ENCODE results near the gene KPNA5. TPM values are rescaled to one million over a fixed set of nuclear protein-coding genes. Genes with fewer than 3 reads are reported as not detected.

Gene KPNA5
- total RNA-seq, 4 donors from 2014 or later = 9.8 to 16.8 (median 13.4) TPM

DNA sequence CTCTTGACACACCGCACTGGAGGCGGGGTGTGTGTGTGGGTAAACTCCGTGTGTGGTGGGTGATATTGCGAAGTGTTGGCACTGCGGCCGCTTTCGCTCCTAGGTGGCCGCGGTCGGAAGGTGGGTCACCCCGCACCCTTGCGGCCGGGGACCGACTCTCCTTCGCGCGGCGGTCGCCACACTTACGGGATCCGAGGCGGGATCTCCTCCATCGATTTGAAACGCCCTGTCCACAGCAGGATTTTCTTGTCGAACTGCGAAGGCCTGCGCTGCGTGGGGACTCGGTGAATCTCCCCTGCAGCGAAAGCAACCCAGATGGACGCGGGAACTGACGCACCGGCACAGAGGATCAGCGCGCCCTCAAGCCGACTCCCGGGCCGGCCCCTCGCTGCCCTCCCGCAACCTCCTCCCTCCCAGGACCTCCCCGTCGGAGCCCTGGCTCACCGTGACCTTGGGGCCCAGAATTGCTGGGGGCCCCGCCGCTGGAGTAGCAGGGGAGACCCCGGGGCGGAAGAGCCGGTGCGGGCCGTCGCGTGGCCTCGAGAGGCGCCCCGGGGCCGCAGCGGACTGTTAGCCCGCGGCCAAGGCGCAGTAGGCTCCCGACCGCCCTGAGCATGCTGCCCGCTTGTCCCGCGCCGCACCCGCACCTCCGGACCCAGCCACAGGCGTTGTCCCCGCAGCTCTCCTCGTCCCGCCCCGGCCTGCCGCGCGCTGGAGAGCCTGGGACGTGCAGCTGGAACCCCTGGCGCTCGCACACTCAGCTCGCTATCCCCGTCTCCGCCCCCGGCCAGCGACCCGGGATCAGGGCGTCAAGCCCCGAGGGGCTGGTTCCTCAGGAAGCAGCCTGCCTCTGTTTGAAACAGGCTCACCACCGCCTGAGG, 84.2 kb downstream of the KPNA5 start, which contains the start of gene FAM162B:
FAM162B (minus strand) TSS at position 759 of the 881 bp plus-strand sequence; CDS start at position 616, 143 bp downstream.
- peak within 1 kb of the TSS; percentile 9 to 59 for H3K4me3 ChIP-seq
- H3K27me3 ChIP-seq = peaks cover 22% of the 10 kb centered on the region
- TF ChIP-seq POLR2A (IDR thresholded peaks at IDR 0.05) (no peak), POLR2AphosphoS5 (IDR thresholded peaks at IDR 0.05) (no peak)
- TF ChIP-seq, protein P1, sequence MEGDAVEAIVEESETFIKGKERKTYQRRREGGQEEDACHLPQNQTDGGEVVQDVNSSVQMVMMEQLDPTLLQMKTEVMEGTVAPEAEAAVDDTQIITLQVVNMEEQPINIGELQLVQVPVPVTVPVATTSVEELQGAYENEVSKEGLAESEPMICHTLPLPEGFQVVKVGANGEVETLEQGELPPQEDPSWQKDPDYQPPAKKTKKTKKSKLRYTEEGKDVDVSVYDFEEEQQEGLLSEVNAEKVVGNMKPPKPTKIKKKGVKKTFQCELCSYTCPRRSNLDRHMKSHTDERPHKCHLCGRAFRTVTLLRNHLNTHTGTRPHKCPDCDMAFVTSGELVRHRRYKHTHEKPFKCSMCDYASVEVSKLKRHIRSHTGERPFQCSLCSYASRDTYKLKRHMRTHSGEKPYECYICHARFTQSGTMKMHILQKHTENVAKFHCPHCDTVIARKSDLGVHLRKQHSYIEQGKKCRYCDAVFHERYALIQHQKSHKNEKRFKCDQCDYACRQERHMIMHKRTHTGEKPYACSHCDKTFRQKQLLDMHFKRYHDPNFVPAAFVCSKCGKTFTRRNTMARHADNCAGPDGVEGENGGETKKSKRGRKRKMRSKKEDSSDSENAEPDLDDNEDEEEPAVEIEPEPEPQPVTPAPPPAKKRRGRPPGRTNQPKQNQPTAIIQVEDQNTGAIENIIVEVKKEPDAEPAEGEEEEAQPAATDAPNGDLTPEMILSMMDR (IDR thresholded peaks at IDR 0.05) = no peak
- peaks cover 0 to 18% (median 0%) of the 10 kb centered on the region in 3 donors for H3K4me1 ChIP-seq
- no peaks in the 10 kb centered on the region for H3K36me3 ChIP-seq
- H3K9me3 ChIP-seq = no peaks in the 10 kb centered on the region
- H3K27ac ChIP-seq = peak within 1 kb of the TSS in 3 of 4 donors; percentile 50 to 72 (median 66)
- no CpG with 5 or more reads among the region's 89 CpGs for WGBS, 2 donors (ENCODE audit: low coverage in 1 of 2)
- ATAC-seq = peak; percentile 67

DNA sequence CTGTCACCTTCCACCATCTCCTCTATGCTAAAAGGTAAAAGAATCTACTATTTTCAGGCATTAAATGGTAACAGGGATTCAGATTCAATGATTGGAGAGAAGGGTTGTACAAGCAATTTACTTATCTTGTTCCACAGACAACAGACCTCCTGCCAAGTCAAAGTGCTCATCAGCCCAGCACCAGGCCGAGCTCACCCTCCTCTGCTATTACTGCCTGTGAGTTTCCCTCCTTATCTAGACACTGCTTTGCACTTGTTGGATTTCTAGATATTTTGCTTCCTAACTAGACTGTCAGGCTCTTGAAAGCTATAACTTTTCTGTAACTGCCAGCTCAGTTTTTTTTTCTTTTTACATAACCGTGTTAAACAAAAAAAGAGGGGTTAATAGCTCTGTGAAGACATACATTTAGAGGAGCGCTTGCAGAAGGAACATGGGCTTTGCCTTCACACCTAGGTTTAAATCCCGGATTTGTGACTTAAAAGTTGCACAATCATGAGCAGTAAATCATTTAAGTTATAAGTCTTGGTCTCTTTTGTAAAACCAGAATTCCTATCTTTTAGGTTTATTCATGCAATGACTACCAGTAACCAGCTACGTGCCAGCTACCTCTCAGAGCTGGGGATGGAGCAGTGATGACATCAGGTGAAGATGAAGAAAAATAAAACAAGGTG, 85.6 kb downstream of the KPNA5 start:
- Histone ChIP-seq H3K36me3 (no peaks in the 10 kb centered on the region), H3K4me1 (peaks cover 0 to 18% (median 0%) of the 10 kb centered on the region in 3 donors), H3K27me3 (peaks cover 22% of the 10 kb centered on the region), H3K9me3 (no peaks in the 10 kb centered on the region), H3K27ac (no peak overlapping the region), H3K4me3 (no peak overlapping the region)
- 76 to 84% methylated on average over 5 of the region's 5 CpGs for WGBS, 2 donors (ENCODE audit: low coverage in 1 of 2)
- TF ChIP-seq EP300 (IDR thresholded peaks at IDR 0.05) (no peak), POLR2AphosphoS5 (IDR thresholded peaks at IDR 0.05) (no peak), POLR2A (IDR thresholded peaks at IDR 0.05) (no peak)
- TF ChIP-seq, protein P1 (IDR thresholded peaks at IDR 0.05) = no peak
- no peak for ATAC-seq

DNA sequence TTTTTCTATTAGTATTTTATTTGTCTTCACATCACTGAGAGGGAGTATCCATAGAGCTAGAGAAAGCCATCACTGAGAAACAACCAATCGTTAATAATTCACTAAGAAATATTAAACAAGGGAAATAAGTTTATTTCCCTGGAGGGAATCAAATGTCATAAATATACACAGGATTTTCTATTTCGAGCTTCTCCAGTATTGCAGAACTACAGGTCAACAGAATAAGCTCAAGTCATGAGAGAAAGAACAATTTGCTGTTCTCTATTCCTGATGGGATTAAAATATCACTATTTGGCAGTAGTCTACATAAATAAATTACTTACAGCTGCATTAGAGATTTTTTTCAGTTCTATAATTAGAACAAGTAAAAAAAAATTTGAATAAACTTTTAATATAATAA, 86.7 kb downstream of the KPNA5 start:
- Histone ChIP-seq H3K4me1 (peaks cover 0 to 18% (median 0%) of the 10 kb centered on the region in 3 donors), H3K4me3 (no peak overlapping the region), H3K9me3 (no peaks in the 10 kb centered on the region), H3K36me3 (no peaks in the 10 kb centered on the region), H3K27ac (no peak overlapping the region), H3K27me3 (peaks cover 22% of the 10 kb centered on the region)
- WGBS, 2 donors (ENCODE audit: low coverage in 1 of 2) = 40 to 41% methylated on average over 2 of the region's 2 CpGs
- no peak for ATAC-seq
- TF ChIP-seq EP300 (IDR thresholded peaks at IDR 0.05) = no peak
- TF ChIP-seq POLR2AphosphoS5 (IDR thresholded peaks at IDR 0.05) = no peak

DNA sequence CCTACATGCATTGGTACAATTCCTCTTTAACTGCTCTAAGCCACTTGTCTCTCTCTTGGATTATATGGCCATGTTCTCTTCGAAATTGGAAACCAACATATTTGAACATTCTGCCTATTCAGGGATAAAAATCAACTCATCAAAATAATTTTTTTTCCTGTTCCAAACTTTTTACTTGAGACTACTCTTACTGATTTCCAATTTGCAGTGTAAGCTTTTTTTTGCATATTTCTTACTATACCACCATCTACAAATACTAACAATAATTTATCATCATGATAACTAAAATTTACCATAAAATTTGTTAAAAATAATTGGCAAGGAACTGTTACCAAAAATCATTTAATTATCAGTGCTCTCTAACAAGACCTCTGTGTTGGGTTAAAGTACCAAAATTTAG, 91.4 kb downstream of the KPNA5 start:
- TF ChIP-seq EP300 (IDR thresholded peaks at IDR 0.05) (no peak), POLR2AphosphoS5 (IDR thresholded peaks at IDR 0.05) (no peak), POLR2A (IDR thresholded peaks at IDR 0.05) (no peak)
- TF ChIP-seq, protein P1 (IDR thresholded peaks at IDR 0.05) = no peak
- H3K27me3 ChIP-seq = no peaks in the 10 kb centered on the region
- H3K4me1 ChIP-seq = no peaks in the 10 kb centered on the region
- H3K36me3 ChIP-seq = no peaks in the 10 kb centered on the region
- no peak overlapping the region for H3K27ac ChIP-seq
- no peak overlapping the region for H3K4me3 ChIP-seq
- no peak for ATAC-seq
- WGBS, 2 donors (ENCODE audit: low coverage in 1 of 2) = 67 to 71% methylated on average over 1 of the region's 1 CpG
- no peaks in the 10 kb centered on the region for H3K9me3 ChIP-seq

DNA sequence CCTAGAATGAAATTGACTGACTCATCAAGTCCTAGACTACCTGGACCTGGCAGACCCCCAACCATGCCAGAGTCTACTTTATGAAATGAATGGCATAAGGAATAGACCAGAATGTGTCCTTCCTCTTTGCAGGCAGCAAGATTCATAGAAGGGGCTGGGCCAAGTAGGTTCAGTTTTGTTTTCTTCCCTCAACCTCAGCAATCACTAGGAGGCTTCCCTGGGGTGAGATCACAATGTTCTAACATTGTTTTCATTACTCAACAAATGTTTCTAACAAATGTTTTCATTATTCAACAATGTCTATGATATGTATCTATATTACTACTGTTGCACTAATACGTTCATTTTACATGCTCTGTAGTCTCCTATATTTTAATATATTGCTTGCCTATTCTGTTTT, 92.9 kb downstream of the KPNA5 start:
- WGBS, 2 donors (ENCODE audit: low coverage in 1 of 2) = 75% methylated on average over 1 of the region's 1 CpG; no CpG with 5 or more reads in 1 of the 2 donors
- ATAC-seq = no peak

More for the DNA sequence above, 92.9 kb downstream of the KPNA5 start:
- H3K36me3 ChIP-seq = no peaks in the 10 kb centered on the region
- TF ChIP-seq EP300 (IDR thresholded peaks at IDR 0.05) (no peak), POLR2AphosphoS5 (IDR thresholded peaks at IDR 0.05) (no peak), POLR2A (IDR thresholded peaks at IDR 0.05) (no peak)
- TF ChIP-seq, protein P1 (IDR thresholded peaks at IDR 0.05) = no peak
- no peak overlapping the region for H3K4me3 ChIP-seq
- H3K27ac ChIP-seq = no peak overlapping the region
- H3K4me1 ChIP-seq = no peaks in the 10 kb centered on the region
- H3K9me3 ChIP-seq = no peaks in the 10 kb centered on the region
- H3K27me3 ChIP-seq = peaks cover 2% of the 10 kb centered on the region
